GM21526 (cell line): ENCODE results near the gene CRYGA.

Experiments used
- ATAC-seq: cut with Tn5 transposase; IDR thresholded peaks from one replicate; pipeline ENCODE4 v1.9.1; 2021; ENCODE audit warnings: moderate library complexity; ENCODE audit not compliant: unreplicated experiment, low FRiP score

Gene CRYGA

GRCh38 chr2:208163489-208163888 is at the start of gene CRYGA:
CRYGA (minus strand) TSS chr2:208163589; CDS start chr2:208163556, 33 bp downstream.
- ATAC-seq = no peak

GRCh38 chr2:208210688-208211451 is 47.5 kb upstream of the CRYGA start:
- no peak for ATAC-seq

GRCh38 chr2:208208335-208209085 is 45.1 kb upstream of the CRYGA start:
- no peak for ATAC-seq

- ATAC-seq = no peak
Observed at GRCh38 chr2:208207769-208208168, 44.4 kb upstream of the CRYGA start.

- ATAC-seq = no peak
Observed at GRCh38 chr2:208204166-208204565, 40.8 kb upstream of the CRYGA start.

GRCh38 chr2:208195531-208195930 is 32.1 kb upstream of the CRYGA start:
- ATAC-seq = no peak

GRCh38 chr2:208192611-208193236 is 29.3 kb upstream of the CRYGA start:
- no peak for ATAC-seq

GRCh38 chr2:208189810-208190503 is 26.6 kb upstream of the CRYGA start, which contains the start of gene C2orf80:
C2orf80 (minus strand) TSS chr2:208190030; CDS start chr2:208186986, 3,044 bp downstream.
- ATAC-seq = no peak

- no peak for ATAC-seq
Observed at GRCh38 chr2:208189069-208189809, 25.9 kb upstream of the CRYGA start.

GRCh38 chr2:208186893-208187292 is 23.5 kb upstream of the CRYGA start:
- ATAC-seq = no peak

- ATAC-seq = no peak
Observed at GRCh38 chr2:208186465-208186864, 23.1 kb upstream of the CRYGA start.

GRCh38 chr2:208183972-208184705 is 20.8 kb upstream of the CRYGA start:
- no peak for ATAC-seq

- no peak for ATAC-seq
Observed at GRCh38 chr2:208183526-208183925, 20.1 kb upstream of the CRYGA start.

GRCh38 chr2:208182835-208183234 is 19.4 kb upstream of the CRYGA start:
- ATAC-seq = no peak

- no peak for ATAC-seq
Observed at GRCh38 chr2:208179028-208179609, 15.7 kb upstream of the CRYGA start.

- no peak for ATAC-seq
Observed at GRCh38 chr2:208175840-208176153, 12.4 kb upstream of the CRYGA start.

GRCh38 chr2:208175069-208175839 is 11.9 kb upstream of the CRYGA start:
- peak; percentile 99 for ATAC-seq

GRCh38 chr2:208174144-208174543 is 10.8 kb upstream of the CRYGA start:
- no peak for ATAC-seq
